CD14-positive monocyte (primary cell): ENCODE measurements around the gene PRDM11. TPM values are rescaled to one million over a fixed set of nuclear protein-coding genes. Genes with fewer than 3 reads are reported as not detected.

Source experiments
- DNase-seq, 3 donors: peaks; one replicate each; pipeline ENCODE4 v3.0.0-alpha.2; 2011 to 2022
- H2AFZ ChIP-seq: 2 replicates; pipeline ENCODE4 v1.6.0; 2012; ENCODE audit warnings: mild to moderate bottlenecking, low read depth, low read length, inconsistent platforms; ENCODE audit not compliant: insufficient read depth, poor library complexity, severe bottlenecking
- H3K27ac ChIP-seq, 2 donors: 1 replicate in 1 of 2; 2 replicates in 1 of 2; pipeline ENCODE4 v1.5.1; 2012 to 2013; ENCODE audit warnings: low read length in 2 of 2, control low read depth in 1 of 2, inconsistent platforms in 1 of 2, low read depth in 1 of 2, mild to moderate bottlenecking in 1 of 2
- H3K27me3 ChIP-seq, 2 donors: one replicate each; pipeline versions ENCODE4 v1.6.0 to v1.6.1; 2011 to 2013; ENCODE audit warnings: low read length in 2 of 2; ENCODE audit not compliant: control insufficient read depth in 2 of 2, insufficient read depth in 2 of 2
- H3K36me3 ChIP-seq, 2 donors: replicated peaks in 1 of 2; 1 replicate in 1 of 2; 2 replicates in 1 of 2; pipeline versions ENCODE4 v1.5.1 to v1.6.1; 2012 to 2013; ENCODE audit warnings: low read length in 2 of 2, control low read depth in 1 of 2, inconsistent platforms in 1 of 2, mild to moderate bottlenecking in 1 of 2; ENCODE audit not compliant: insufficient read depth in 2 of 2, control insufficient read depth in 1 of 2
- H3K4me1 ChIP-seq, 2 donors: 1 replicate in 1 of 2; 2 replicates in 1 of 2; pipeline versions ENCODE4 v1.5.1 to v1.6.1; 2012 to 2013; ENCODE audit warnings: low read length in 2 of 2, control low read depth in 1 of 2, inconsistent platforms in 1 of 2, mild to moderate bottlenecking in 1 of 2, moderate library complexity in 1 of 2; ENCODE audit not compliant: insufficient read depth in 2 of 2, control insufficient read depth in 1 of 2
- H3K4me2 ChIP-seq: replicated peaks from 2 replicates; pipeline ENCODE3; 2012; ENCODE audit warnings: low read length, moderate library complexity, mild to moderate bottlenecking; ENCODE audit not compliant: poor library complexity, severe bottlenecking; ENCODE audit errors: extremely low read depth
- H3K4me3 ChIP-seq, 3 experiments: fragments of 200-600 bp in 1 of 3; sonication (generic) in 1 of 3; replicated peaks in 1 of 3; 1 replicate in 2 of 3; 2 replicates in 1 of 3; pipeline ENCODE4 v1.5.1; 2011 to 2013; ENCODE audit warnings: low read length in 3 of 3, mild to moderate bottlenecking in 3 of 3, control low read depth in 2 of 3, low read depth in 2 of 3, inconsistent platforms in 1 of 3, moderate library complexity in 1 of 3
- H3K79me2 ChIP-seq: 2 replicates; pipeline ENCODE4 v1.6.0; 2012; ENCODE audit warnings: mild to moderate bottlenecking, control low read depth, inconsistent platforms, low read length, moderate library complexity; ENCODE audit not compliant: insufficient read depth
- H3K9ac ChIP-seq: 2 replicates; pipeline ENCODE4 v1.6.0; 2017; ENCODE audit warnings: low read length, mild to moderate bottlenecking; ENCODE audit not compliant: insufficient read depth, poor library complexity, severe bottlenecking
- H3K9me3 ChIP-seq, 2 donors: replicated peaks in 1 of 2; 1 replicate in 1 of 2; 2 replicates in 1 of 2; pipeline versions ENCODE4 v1.5.1 to v1.6.1; 2012 to 2013; ENCODE audit warnings: low read length in 2 of 2, control low read depth in 1 of 2; ENCODE audit not compliant: control insufficient read depth in 1 of 2, insufficient read depth in 1 of 2
- H4K20me1 ChIP-seq: 2 replicates; pipeline ENCODE4 v1.6.0; 2012; ENCODE audit warnings: mild to moderate bottlenecking, low read length, control low read depth, moderate library complexity; ENCODE audit not compliant: insufficient read depth
- H3K27ac Mint-ChIP-seq, 7 donors: one replicate each; pipeline ENCODE4 v1.8.0; 2020; ENCODE audit warnings: mild to moderate bottlenecking in 7 of 7, mixed read lengths in 7 of 7, moderate library complexity in 6 of 7, inconsistent platforms in 2 of 7
- H3K27me3 Mint-ChIP-seq, 3 donors: one replicate each; pipeline ENCODE4 v1.8.0; 2021 to 2022; ENCODE audit warnings: low read depth in 3 of 3, mild to moderate bottlenecking in 3 of 3, mixed read lengths in 3 of 3, moderate library complexity in 3 of 3, inconsistent platforms in 1 of 3
- H3K36me3 Mint-ChIP-seq, 2 donors: one replicate each; pipeline ENCODE4 v1.8.0; 2020; ENCODE audit warnings: mixed read lengths in 2 of 2, inconsistent platforms in 1 of 2, mild to moderate bottlenecking in 1 of 2
- H3K4me1 Mint-ChIP-seq: one replicate; pipeline ENCODE4 v1.8.0; 2020; ENCODE audit warnings: mild to moderate bottlenecking, mixed read lengths
- H3K4me3 Mint-ChIP-seq, 2 donors: one replicate each; pipeline ENCODE4 v1.8.0; 2020; ENCODE audit warnings: mild to moderate bottlenecking in 2 of 2, mixed read lengths in 2 of 2, moderate library complexity in 1 of 2
- H3K9me3 Mint-ChIP-seq, 7 donors: one replicate each; pipeline ENCODE4 v1.8.0; 2020 to 2022; ENCODE audit warnings: mixed read lengths in 7 of 7, mild to moderate bottlenecking in 6 of 7, moderate library complexity in 6 of 7, inconsistent platforms in 2 of 7
- WGBS: methylation state at CpG from one replicate; pipeline ENCODE4 v1.1.5; 2013; ENCODE audit warnings: missing lambda C conversion rate; ENCODE audit not compliant: insufficient coverage; 5-methylcytosine and 5-hydroxymethylcytosine counted together
- intact Hi-C, 2 donors: fragments of 100-400 bp; cut with micrococcal nuclease; formaldehyde crosslinking; loops; one replicate each; pipeline versions ENCODE4 v1.15.0 to v1.15.1; 2023
- polyA plus RNA-seq, 3 donors: library from polyadenylated mRNA; depleted of rRNA in 1 of 3; unstranded in 2 of 3; stranded (reverse) in 1 of 3; fragments of 300-500 nt in 2 of 3; fragments of >200 nt in 1 of 3; fragmentation: Illumina TruSeq in 2 of 3; gene quantifications; 1 replicate in 2 of 3; 2 replicates in 1 of 3; pipeline ENCODE4 v1.2.3, GENCODE V29; 2012 to 2021
- TF ChIP-seq, protein P1 (sequence below): fragments of 200-600 bp; IDR thresholded peaks from one replicate; pipeline ENCODE4 v1.8.0; 2022; ENCODE audit warnings: antibody characterized with exemption, mild to moderate bottlenecking

Gene PRDM11
- polyA plus RNA-seq, 3 donors, result 0.48 to 1.8 TPM; not detected in 1

GRCh38 chr11:45243967-45244366, 97.5 kb downstream of the PRDM11 start:
- H4K20me1 ChIP-seq, result no peaks in the 10 kb centered on the region
- no peak overlapping the region for H3K4me3 Mint-ChIP-seq
- H3K36me3 ChIP-seq, result no peaks in the 10 kb centered on the region
- no peaks in the 10 kb centered on the region for H3K4me1 Mint-ChIP-seq
- H3K27me3 Mint-ChIP-seq, result peaks cover 4 to 7% (median 7%) of the 10 kb centered on the region in 3 donors
- DNase-seq, result no peak
- no peaks in the 10 kb centered on the region for H3K79me2 ChIP-seq
- H3K9me3 Mint-ChIP-seq, result peaks cover 0 to 6% (median 0%) of the 10 kb centered on the region in 7 donors
- H3K4me1 ChIP-seq, result no peaks in the 10 kb centered on the region
- H3K27me3 ChIP-seq, result no peaks in the 10 kb centered on the region
- H2AFZ ChIP-seq, result no peak overlapping the region
- no peak overlapping the region for H3K4me2 ChIP-seq
- 95% methylated on average over 11 of the region's 12 CpGs for WGBS
- no peaks in the 10 kb centered on the region for H3K36me3 Mint-ChIP-seq
- no peak overlapping the region for H3K9ac ChIP-seq
- H3K27ac ChIP-seq, result no peak overlapping the region
- TF ChIP-seq, protein P1, sequence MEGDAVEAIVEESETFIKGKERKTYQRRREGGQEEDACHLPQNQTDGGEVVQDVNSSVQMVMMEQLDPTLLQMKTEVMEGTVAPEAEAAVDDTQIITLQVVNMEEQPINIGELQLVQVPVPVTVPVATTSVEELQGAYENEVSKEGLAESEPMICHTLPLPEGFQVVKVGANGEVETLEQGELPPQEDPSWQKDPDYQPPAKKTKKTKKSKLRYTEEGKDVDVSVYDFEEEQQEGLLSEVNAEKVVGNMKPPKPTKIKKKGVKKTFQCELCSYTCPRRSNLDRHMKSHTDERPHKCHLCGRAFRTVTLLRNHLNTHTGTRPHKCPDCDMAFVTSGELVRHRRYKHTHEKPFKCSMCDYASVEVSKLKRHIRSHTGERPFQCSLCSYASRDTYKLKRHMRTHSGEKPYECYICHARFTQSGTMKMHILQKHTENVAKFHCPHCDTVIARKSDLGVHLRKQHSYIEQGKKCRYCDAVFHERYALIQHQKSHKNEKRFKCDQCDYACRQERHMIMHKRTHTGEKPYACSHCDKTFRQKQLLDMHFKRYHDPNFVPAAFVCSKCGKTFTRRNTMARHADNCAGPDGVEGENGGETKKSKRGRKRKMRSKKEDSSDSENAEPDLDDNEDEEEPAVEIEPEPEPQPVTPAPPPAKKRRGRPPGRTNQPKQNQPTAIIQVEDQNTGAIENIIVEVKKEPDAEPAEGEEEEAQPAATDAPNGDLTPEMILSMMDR, result no peak
- H3K4me3 ChIP-seq, result no peak overlapping the region
- no peaks in the 10 kb centered on the region for H3K9me3 ChIP-seq
- no peak overlapping the region for H3K27ac Mint-ChIP-seq
- intact Hi-C loops, result no loop called here

DNA sequence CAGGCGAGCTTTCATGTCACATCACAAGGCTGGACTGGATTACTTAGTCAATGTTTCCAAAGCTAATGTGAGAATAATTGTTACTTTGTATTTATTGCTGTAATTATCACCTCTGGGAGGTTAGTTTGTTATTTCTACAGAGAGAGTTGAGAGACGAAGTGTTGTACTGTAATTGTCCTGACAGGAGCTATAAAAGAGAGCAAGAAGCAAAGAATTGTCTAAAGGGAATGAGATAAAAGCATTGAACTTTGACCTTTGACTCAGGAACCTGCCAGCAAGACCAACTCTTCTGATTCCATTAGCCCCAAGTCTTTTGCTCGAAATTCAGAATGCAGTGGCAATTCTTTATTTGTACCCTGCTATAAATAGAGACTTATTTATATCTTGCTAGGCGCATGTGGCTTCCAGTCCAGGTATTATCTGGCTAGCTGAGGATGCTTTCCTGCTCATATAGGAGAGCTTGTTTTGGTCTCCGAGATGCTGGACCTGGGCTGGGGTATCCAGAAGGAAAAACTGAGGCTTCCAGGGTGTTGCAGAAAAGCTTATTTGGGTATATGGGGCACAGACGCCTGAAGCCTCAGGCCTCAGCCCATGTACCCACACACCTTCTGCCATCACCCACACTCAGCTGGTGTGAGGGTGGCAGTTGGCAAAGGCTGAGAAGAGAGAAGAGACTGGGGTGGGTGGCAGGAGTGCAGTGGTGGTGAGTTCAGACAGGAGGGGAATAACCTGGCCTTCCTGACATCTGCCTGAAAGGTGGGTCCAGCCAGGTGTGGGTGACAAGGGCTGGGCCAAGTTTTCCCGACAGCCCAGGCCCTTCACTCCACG, 99.0 kb downstream of the PRDM11 start:
- H4K20me1 ChIP-seq, result no peaks in the 10 kb centered on the region
- no peaks in the 10 kb centered on the region for H3K9me3 ChIP-seq
- no peak for DNase-seq
- H3K79me2 ChIP-seq, result no peaks in the 10 kb centered on the region
- 96% methylated on average over 4 of the region's 8 CpGs for WGBS
- no peak overlapping the region for H3K4me3 ChIP-seq
- no peaks in the 10 kb centered on the region for H3K4me1 Mint-ChIP-seq
- no peaks in the 10 kb centered on the region for H3K36me3 Mint-ChIP-seq
- H3K36me3 ChIP-seq, result no peaks in the 10 kb centered on the region
- H3K27me3 ChIP-seq, result no peaks in the 10 kb centered on the region
- H2AFZ ChIP-seq, result no peak overlapping the region
- no peaks in the 10 kb centered on the region for H3K4me1 ChIP-seq
- no peak overlapping the region for H3K27ac Mint-ChIP-seq
- no peaks in the 10 kb centered on the region for H3K9me3 Mint-ChIP-seq
- H3K4me2 ChIP-seq, result no peak overlapping the region
- no peak overlapping the region for H3K27ac ChIP-seq
- intact Hi-C loops, result no loop called here
- TF ChIP-seq, protein P1, result no peak
- H3K27me3 Mint-ChIP-seq, result peaks cover 0 to 7% (median 3%) of the 10 kb centered on the region in 3 donors
- H3K4me3 Mint-ChIP-seq, result no peak overlapping the region
- no peak overlapping the region for H3K9ac ChIP-seq
